ENCODE data around the gene DENND1A. TPM values are rescaled to one million over a fixed set of nuclear protein-coding genes. Genes with fewer than 3 reads are reported as not detected.

Gene DENND1A
- total and polyA plus RNA-seq, 2 experiments from 2014 or later: 13.1 to 28.7 TPM

GRCh38 chr9:123629531-123629930 lies 300.4 kb downstream of the DENND1A start (continued):
- TF ChIP-seq ZNF462 (CRISPR knock-in tag; IDR thresholded peaks at IDR 0.05) (no peak), ETS1 (IDR thresholded peaks at IDR 0.05) (no peak), ZNF114 (CRISPR knock-in tag; IDR thresholded peaks at IDR 0.05) (no peak), STAT1 (IDR thresholded peaks at IDR 0.05; ENCODE audit: unreplicated experiment) (no peak), NANOG (IDR thresholded peaks at IDR 0.05; ENCODE audit: borderline replicate concordance) (no peak), ZNF331 (CRISPR knock-in tag; IDR thresholded peaks at IDR 0.05; ENCODE audit: low read depth) (no peak), EZH2phosphoT487 (IDR thresholded peaks at IDR 0.05; ENCODE audit: unreplicated experiment) (no peak), EZH2 (IDR thresholded peaks at IDR 0.05; ENCODE audit: low read depth, unreplicated experiment) (no peak), JUNB (IDR thresholded peaks at IDR 0.05; ENCODE audit: unreplicated experiment) (no peak), POLR2AphosphoS5 (IDR thresholded peaks at IDR 0.05; ENCODE audit: low read depth) (no peak)
